H9 (cell line): Measurements from ENCODE around the gene DOK1. TPM values are rescaled to one million over a fixed set of nuclear protein-coding genes. Genes with fewer than 3 reads are reported as not detected.

Experiments
- DNase-seq: peaks from one replicate; pipeline ENCODE4 v3.0.0-alpha.2; 2017
- H2AFZ ChIP-seq: one replicate; pipeline ENCODE4 v1.6.1; 2013; ENCODE audit warnings: mild to moderate bottlenecking, low read length, control low read depth, moderate library complexity
- H2AK5ac ChIP-seq: 2 replicates; pipeline ENCODE4 v1.6.1; 2013; ENCODE audit warnings: low read length, control low read depth, mixed read lengths; ENCODE audit not compliant: insufficient read length
- H2BK120ac ChIP-seq: one replicate; pipeline ENCODE4 v1.6.1; 2013; ENCODE audit warnings: low read depth, mild to moderate bottlenecking, low read length, control low read depth, inconsistent platforms; ENCODE audit not compliant: poor library complexity, severe bottlenecking
- H2BK12ac ChIP-seq: 2 replicates; pipeline ENCODE4 v1.6.1; 2013; ENCODE audit warnings: low read length, control low read depth, mixed read lengths, low read depth; ENCODE audit not compliant: insufficient read length
- H2BK15ac ChIP-seq: 2 replicates; pipeline ENCODE4 v1.6.1; 2013; ENCODE audit warnings: low read depth, low read length, control low read depth
- H2BK20ac ChIP-seq: one replicate; pipeline ENCODE4 v1.6.1; 2013; ENCODE audit warnings: low read depth, mild to moderate bottlenecking, low read length, control low read depth, inconsistent platforms; ENCODE audit not compliant: poor library complexity, severe bottlenecking
- H2BK5ac ChIP-seq: 2 replicates; pipeline ENCODE4 v1.6.1; 2013; ENCODE audit warnings: low read length, control low read depth, mixed read lengths; ENCODE audit not compliant: insufficient read length
- H3K14ac ChIP-seq: 2 replicates; pipeline ENCODE4 v1.6.1; 2013; ENCODE audit warnings: low read length, control low read depth; ENCODE audit not compliant: insufficient read depth
- H3K18ac ChIP-seq: 2 replicates; pipeline ENCODE4 v1.6.1; 2013; ENCODE audit warnings: low read depth, mild to moderate bottlenecking, mixed read lengths, low read length, control low read depth; ENCODE audit not compliant: insufficient read length
- H3K23ac ChIP-seq: 2 replicates; pipeline ENCODE4 v1.6.1; 2013; ENCODE audit warnings: low read length, control low read depth, mixed read lengths, low read depth; ENCODE audit not compliant: insufficient read length
- H3K23me2 ChIP-seq: 2 replicates; pipeline ENCODE4 v1.6.1; 2013; ENCODE audit warnings: low read depth, mild to moderate bottlenecking, mixed read lengths, low read length, control low read depth; ENCODE audit not compliant: insufficient read length, poor library complexity, severe bottlenecking
- H3K27ac ChIP-seq: 2 replicates; pipeline ENCODE4 v1.5.1; 2013; ENCODE audit warnings: low read length, control low read depth, mixed read lengths, low read depth; ENCODE audit not compliant: insufficient read length
- H3K27me3 ChIP-seq: 2 replicates; pipeline ENCODE4 v1.6.1; 2013; ENCODE audit warnings: low read length, control low read depth, inconsistent platforms; ENCODE audit not compliant: insufficient read depth
- H3K4ac ChIP-seq: 2 replicates; pipeline ENCODE4 v1.6.1; 2013; ENCODE audit warnings: low read depth, mild to moderate bottlenecking, control low read depth, inconsistent platforms, low read length, moderate library complexity
- H3K4me1 ChIP-seq: 2 replicates; pipeline ENCODE4 v1.6.1; 2013; ENCODE audit warnings: low read length, control low read depth, inconsistent platforms; ENCODE audit not compliant: insufficient read depth
- H3K4me2 ChIP-seq: 2 replicates; pipeline ENCODE4 v1.6.1; 2013; ENCODE audit warnings: low read length, control low read depth, mixed read lengths; ENCODE audit not compliant: insufficient read length, insufficient read depth
- H3K56ac ChIP-seq: 2 replicates; pipeline ENCODE4 v1.6.1; 2013; ENCODE audit warnings: low read depth, mild to moderate bottlenecking, mixed read lengths, low read length, control low read depth; ENCODE audit not compliant: insufficient read length
- H3K79me1 ChIP-seq: 2 replicates; pipeline ENCODE4 v1.6.1; 2013; ENCODE audit warnings: low read depth, mild to moderate bottlenecking, moderate library complexity, low read length, control low read depth, inconsistent platforms; ENCODE audit not compliant: insufficient read depth, poor library complexity, severe bottlenecking
- H3K79me2 ChIP-seq: 2 replicates; pipeline ENCODE4 v1.6.1; 2013; ENCODE audit warnings: low read length, control low read depth, inconsistent platforms; ENCODE audit not compliant: insufficient read depth
- H3K9ac ChIP-seq: 2 replicates; pipeline ENCODE4 v1.6.1; 2013; ENCODE audit warnings: low read length, control low read depth, mixed read lengths; ENCODE audit not compliant: insufficient read length; ENCODE audit errors: extremely low read depth
- H3K9me3 ChIP-seq: one replicate; pipeline ENCODE4 v1.6.1; 2013; ENCODE audit warnings: low read depth, low read length, inconsistent platforms; ENCODE audit not compliant: control insufficient read depth
- H3T11ph ChIP-seq: one replicate; pipeline ENCODE4 v1.6.1; 2013; ENCODE audit warnings: mild to moderate bottlenecking, low read length, control low read depth, inconsistent platforms
- H4K20me1 ChIP-seq: one replicate; pipeline ENCODE4 v1.6.1; 2013; ENCODE audit not compliant: control insufficient read depth, insufficient read length, insufficient read depth
- H4K5ac ChIP-seq: 2 replicates; pipeline ENCODE4 v1.6.1; 2013; ENCODE audit warnings: low read depth, mild to moderate bottlenecking, mixed read lengths, low read length, control low read depth; ENCODE audit not compliant: insufficient read length
- H4K8ac ChIP-seq: replicated peaks from 2 replicates; pipeline ENCODE4 v1.6.1; 2013; ENCODE audit warnings: low read length, control low read depth, mixed read lengths, low read depth; ENCODE audit not compliant: insufficient read length
- H4K91ac ChIP-seq: 2 replicates; pipeline ENCODE4 v1.6.1; 2013; ENCODE audit warnings: low read depth, mild to moderate bottlenecking, moderate library complexity, mixed read lengths, low read length, control low read depth; ENCODE audit not compliant: insufficient read length
- H3K27ac Mint-ChIP-seq, 3 experiments: 2 replicates in 2 of 3; 3 replicates in 1 of 3; pipeline ENCODE4 v1.8.0; 2020 to 2021; ENCODE audit warnings: mixed read lengths in 3 of 3, mild to moderate bottlenecking in 1 of 3, moderate library complexity in 1 of 3
- H3K27me3 Mint-ChIP-seq: 2 replicates; pipeline ENCODE4 v1.8.0; 2021; ENCODE audit warnings: low read depth, mild to moderate bottlenecking, moderate library complexity, mixed read lengths
- H3K36me3 Mint-ChIP-seq, 3 experiments: 2 replicates in 2 of 3; 3 replicates in 1 of 3; pipeline ENCODE4 v1.8.0; 2020 to 2021; ENCODE audit warnings: low read depth in 3 of 3, mixed read lengths in 3 of 3; ENCODE audit not compliant: insufficient read depth in 1 of 3
- H3K4me1 Mint-ChIP-seq, 2 experiments: 2 replicates each; pipeline ENCODE4 v1.8.0; 2020; ENCODE audit warnings: mixed read lengths in 2 of 2
- H3K4me3 Mint-ChIP-seq, 2 experiments: 2 replicates in 1 of 2; 3 replicates in 1 of 2; pipeline ENCODE4 v1.8.0; 2020 to 2021; ENCODE audit warnings: mild to moderate bottlenecking in 2 of 2, mixed read lengths in 2 of 2, moderate library complexity in 1 of 2
- H3K9me3 Mint-ChIP-seq, 2 experiments: 2 replicates in 1 of 2; 3 replicates in 1 of 2; pipeline ENCODE4 v1.8.0; 2020; ENCODE audit warnings: mild to moderate bottlenecking in 2 of 2, mixed read lengths in 2 of 2, moderate library complexity in 1 of 2
- CTCF ChIP-seq: fragments of 200-600 bp; sonication (generic); conservative IDR thresholded peaks from 3 replicates; pipeline ENCODE4 v1.8.0; 2021; ENCODE audit warnings: antibody characterized with exemption, mild to moderate bottlenecking
- WGBS: extraction: QIAGEN DNeasy Blood & Tissue Kit; methylation state at CpG from one replicate; pipeline ENCODE4 v1.1.7; 2013; ENCODE audit warnings: missing lambda C conversion rate, low lambda C conversion rate, mixed read lengths; ENCODE audit not compliant: insufficient read length; ENCODE audit errors: extremely low coverage; 5-methylcytosine and 5-hydroxymethylcytosine counted together
- total RNA-seq: library from RNA; stranded (reverse); gene quantifications from 2 replicates; pipeline ENCODE4 v1.2.1, GENCODE V29; 2021

The DOK1 gene
- total RNA-seq, 1 experiment from 2014 or later, result 16.0 TPM

- no peak overlapping the region for H3K27ac Mint-ChIP-seq
- H3K56ac ChIP-seq, result no peak overlapping the region
- H3K79me1 ChIP-seq, result no peaks in the 10 kb centered on the region
- H2AFZ ChIP-seq, result no peak overlapping the region
- H3K4ac ChIP-seq, result no peak overlapping the region
- H3K14ac ChIP-seq, result no peak overlapping the region
- H3K4me2 ChIP-seq, result no peak overlapping the region
- no peak overlapping the region for H2BK15ac ChIP-seq
- peaks cover 3 to 9% of the 10 kb centered on the region in 2 experiments; a peak in 1 of 4 replicates for H3K4me1 Mint-ChIP-seq
- H3K27ac ChIP-seq, result no peak overlapping the region
- no peak for DNase-seq
- no peaks in the 10 kb centered on the region for H3K27me3 Mint-ChIP-seq
- no peaks in the 10 kb centered on the region for H3K9me3 Mint-ChIP-seq
- no peaks in the 10 kb centered on the region for H3K79me2 ChIP-seq
- no peak overlapping the region for H4K8ac ChIP-seq
- WGBS, result no CpG with 5 or more reads among the region's 5 CpGs
- H3K23ac ChIP-seq, result no peak overlapping the region
- no peak overlapping the region for H2BK120ac ChIP-seq
- H3K18ac ChIP-seq, result no peak overlapping the region
- no peak overlapping the region for H4K91ac ChIP-seq
- no peak overlapping the region for H2AK5ac ChIP-seq
- no peak overlapping the region for H3K9ac ChIP-seq
- no peak for TF ChIP-seq CTCF
- no peaks in the 10 kb centered on the region for H3K9me3 ChIP-seq
- peaks cover 0 to 5% (median 3%) of the 10 kb centered on the region in 3 experiments; a peak in 3 of 7 replicates for H3K36me3 Mint-ChIP-seq
- H3K27me3 ChIP-seq, result no peaks in the 10 kb centered on the region
- H3K4me1 ChIP-seq, result no peaks in the 10 kb centered on the region
- H3K23me2 ChIP-seq, result no peaks in the 10 kb centered on the region
- no peak overlapping the region for H2BK20ac ChIP-seq
- H2BK12ac ChIP-seq, result no peak overlapping the region
- no peak overlapping the region for H2BK5ac ChIP-seq
- no peak overlapping the region for H3T11ph ChIP-seq
- H4K5ac ChIP-seq, result no peak overlapping the region
- no peaks in the 10 kb centered on the region for H4K20me1 ChIP-seq
- H3K4me3 Mint-ChIP-seq, result no peak overlapping the region
Observed at GRCh38 chr2:74540291-74540690, 14.2 kb upstream of the DOK1 start.
